Activated CD4-positive, CD25-positive, alpha-beta regulatory T cell treated with anti-CD3 and anti-CD28 coated beads, Interleukin-2, amount 50 U/mL, for 24 hours (primary cell): ENCODE measurements around the gene ZNF341.
"Not testable (repeated sequence)": the region's sequence is repeated elsewhere in the genome, so short reads cannot be mapped to it uniquely, and the experiment has no call there.

Experiments used
- ATAC-seq, 2 donors: fragments of 150-1000 bp; cut with Tn5 transposase; one replicate each; pipeline ENCODE4 v1.10.0; 2021; ENCODE audit warnings: mild to moderate bottlenecking in 1 of 2, moderate library complexity in 1 of 2

ZNF341 gene

DNA sequence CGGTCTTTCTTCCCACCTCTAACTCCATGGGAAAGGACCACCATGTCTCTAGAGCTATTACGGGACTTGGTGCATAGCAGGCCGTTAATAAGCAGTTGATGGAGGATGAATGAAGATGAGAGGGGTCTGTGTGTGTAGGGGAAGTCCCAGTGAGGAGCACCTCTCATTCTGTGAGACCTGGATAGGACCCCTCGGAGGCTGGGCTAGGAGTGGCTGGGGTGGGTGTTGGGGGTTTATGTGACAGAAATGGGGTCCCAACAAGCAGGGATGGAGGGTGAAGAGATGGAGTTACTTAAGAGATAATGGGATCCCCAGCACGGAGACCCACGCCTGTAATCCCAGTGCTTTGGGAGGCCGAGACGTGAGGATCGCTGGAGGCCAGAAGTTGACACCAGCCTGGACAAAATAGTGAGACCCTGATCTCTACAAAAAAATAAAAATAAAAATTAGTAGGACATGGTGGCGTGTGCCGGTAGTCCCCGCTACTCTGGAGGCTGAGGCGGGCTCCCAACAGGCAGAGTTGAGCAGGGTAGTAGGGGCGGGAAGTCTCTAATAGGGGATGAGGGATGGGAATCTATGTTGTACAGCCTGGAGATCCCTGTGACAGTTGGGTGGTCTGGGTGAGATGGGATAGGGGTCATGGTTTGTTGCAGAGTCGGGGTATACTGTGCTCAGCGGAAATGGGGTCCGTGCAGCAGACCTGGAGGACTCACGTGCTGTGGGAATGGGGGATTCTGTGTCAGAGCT lies 677 bp upstream of the ZNF341 start:
- no peak for ATAC-seq

DNA sequence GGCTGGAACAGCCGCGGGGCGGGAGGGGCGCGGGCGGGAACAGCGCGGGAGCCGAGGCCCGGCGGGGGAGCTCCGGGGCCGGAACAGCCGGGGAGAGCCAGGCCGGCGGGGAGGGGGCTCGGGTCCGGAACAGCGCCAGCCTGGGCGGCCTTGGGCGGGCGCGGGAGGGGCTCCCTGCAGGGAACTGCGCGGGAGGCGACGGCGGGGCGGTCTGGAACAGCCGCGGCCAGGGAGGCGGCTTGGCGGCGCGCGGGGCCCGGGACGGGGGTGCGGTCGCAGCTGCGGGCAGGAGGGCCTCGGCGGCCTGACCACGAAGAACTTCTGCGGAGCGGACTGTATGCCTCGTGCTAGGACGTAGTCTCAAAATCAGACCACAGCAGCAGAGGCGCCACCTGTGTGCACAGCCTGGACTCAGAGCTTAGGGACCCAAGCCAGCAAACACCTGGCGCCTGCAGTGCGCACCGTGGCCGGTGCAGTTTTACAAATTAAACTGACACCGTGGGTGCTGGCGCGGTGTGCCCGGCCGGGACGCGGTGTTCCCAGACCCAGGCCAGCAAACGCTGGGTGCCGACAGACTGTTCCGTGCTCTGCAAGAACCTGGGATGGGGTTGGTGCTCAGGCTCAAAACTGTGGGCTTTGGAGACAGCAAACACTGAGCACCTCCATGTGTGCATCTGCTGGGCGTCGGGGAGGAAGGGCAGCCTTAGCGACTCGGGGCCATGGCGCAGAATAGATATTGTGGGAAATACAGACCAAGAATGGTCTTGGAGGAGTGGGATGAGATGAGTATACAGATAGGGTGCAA lies 572 bp downstream of the ZNF341 start:
- ATAC-seq, result peak; percentile 65 to 66

- no peak for ATAC-seq
Measured at GRCh38 chr20:33733654-33734576, 2.1 kb downstream of the ZNF341 start.

- ATAC-seq, result no peak
Measured at GRCh38 chr20:33736962-33737361, 5.2 kb downstream of the ZNF341 start.

GRCh38 chr20:33739493-33739892 lies 7.7 kb downstream of the ZNF341 start:
- no peak for ATAC-seq

DNA sequence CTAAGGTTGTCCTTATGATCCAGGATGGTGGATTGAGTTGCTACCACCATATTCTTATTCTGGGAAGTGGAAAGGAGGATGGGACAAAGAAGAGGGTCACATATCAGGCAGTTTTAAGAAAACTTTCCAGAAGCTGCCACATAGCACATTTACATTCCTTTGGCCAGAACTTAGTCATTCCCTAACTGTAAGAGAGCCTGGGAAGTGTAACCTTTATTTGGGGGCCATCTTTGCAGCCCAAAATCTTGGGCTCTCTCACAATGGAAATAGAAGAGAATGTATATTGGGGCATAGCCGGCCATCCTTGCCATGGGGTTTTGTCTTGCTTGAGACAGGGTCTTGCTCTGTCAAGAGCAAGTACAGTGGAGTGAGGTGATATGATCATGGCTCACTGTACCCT lies 8.4 kb downstream of the ZNF341 start:
- no peak for ATAC-seq

DNA sequence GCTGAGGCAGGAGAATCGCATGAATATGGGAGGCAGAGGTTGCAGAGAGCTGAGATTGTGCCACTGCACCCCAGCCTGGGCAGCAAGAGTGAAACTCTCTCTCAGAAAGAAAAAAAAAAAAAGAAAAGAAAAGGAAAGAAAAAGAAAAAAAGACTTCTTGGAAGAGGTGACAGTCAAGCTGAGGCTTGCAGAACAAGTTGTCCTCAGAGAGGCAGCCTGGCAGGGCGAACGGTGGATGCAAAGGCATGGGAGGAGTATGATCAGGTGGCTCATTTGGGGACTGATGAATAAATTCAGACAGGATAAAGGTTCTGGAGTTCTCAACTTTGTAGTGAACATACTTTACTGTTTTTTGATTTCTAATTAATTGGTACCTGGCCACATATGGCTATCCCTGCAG lies 12.4 kb downstream of the ZNF341 start:
- ATAC-seq, result no peak

- ATAC-seq, result no peak
Measured at GRCh38 chr20:33744773-33745385, 13.1 kb downstream of the ZNF341 start.

DNA sequence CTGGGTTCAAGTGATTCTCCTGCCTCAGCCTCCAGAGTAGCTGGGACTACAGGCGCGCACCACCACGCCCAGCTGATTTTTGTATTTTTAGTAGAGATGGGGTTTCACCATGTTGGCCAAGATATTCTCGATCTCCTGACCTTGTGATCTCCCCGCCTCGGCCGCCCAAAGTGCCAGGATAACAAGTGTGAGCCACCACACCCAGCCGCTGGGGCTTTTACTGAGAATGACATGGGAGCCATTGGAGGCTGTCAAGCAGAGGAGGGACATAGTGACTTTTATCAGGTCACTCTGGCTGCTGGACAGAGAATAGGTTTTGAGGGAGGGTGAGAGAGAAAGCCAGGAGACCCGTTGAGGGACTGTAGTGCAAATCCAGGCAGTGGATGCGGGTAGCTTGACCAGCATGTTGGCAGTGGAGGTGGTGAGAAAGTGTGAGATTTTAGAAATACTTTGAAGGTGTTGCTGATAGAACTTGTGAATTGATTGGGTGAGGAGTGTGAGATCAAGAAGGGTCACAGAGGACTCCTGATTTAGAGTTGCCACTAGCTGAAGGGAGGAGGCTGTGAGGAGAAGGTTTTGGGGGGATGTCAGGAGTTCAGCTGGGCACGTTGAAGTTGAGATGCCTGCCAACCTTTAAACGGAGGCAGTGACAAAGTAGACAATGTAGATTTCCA lies 14.7 kb downstream of the ZNF341 start:
- no peak for ATAC-seq

DNA sequence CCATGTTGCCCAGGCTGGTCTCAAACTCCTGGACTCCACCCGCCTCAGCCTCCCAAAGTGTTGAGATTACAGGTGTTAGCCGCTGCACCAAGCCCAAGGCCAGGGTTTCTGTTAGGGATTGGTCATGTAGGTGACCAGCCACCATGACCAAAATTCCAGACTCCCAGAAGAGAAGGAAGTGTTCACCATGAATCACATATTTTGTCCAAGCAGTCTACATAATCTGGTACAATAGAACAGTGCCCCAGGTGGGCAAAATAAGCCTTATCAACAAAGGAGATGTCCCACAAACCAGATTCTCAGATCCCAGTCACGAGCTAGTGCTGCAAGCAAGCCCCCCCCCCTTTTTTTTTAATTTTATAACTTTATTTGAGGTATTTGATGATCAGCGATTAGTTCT lies 20.0 kb downstream of the ZNF341 start:
- no peak for ATAC-seq

DNA sequence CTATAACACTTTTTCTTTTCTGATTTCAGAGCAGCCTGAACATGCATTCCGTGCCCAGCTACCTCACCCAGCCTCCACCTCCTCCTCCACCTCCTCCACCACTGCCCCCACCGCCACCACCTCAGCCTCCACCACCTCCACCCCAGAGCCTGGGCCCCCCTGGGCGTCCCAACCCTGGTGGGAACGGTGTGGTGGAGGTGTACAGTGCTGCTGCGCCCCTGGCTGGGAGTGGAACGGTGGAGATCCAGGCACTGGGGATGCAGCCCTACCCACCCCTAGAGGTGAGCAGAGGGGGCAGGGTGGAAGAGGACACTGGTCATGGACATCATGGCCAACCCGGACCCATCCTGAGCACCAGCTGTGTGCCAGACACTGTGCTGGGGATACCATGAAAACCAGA lies 21.3 kb downstream of the ZNF341 start:
- ATAC-seq, result no peak

DNA sequence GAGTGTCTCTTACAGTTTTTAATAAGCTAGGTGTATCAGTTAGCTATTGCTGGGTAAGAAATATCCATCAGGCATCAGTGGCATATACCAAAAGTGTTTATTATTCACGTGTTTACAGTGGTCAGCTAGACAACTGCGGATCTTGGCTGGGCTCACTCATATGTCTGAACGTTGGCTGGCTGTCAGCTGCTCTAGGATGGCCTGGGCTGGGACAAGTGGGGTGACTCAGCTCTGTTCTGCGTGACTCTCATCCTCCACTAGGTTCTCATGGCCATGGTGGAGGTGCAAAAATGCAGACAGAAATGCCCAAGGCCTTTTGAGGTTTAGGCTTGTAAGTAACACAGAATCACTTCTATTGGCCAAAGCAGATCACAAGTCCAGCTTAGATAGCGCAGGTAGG lies 22.0 kb downstream of the ZNF341 start:
- ATAC-seq, result no peak

GRCh38 chr20:33755936-33756490 lies 24.2 kb downstream of the ZNF341 start:
- ATAC-seq, result not testable (repeated sequence)

GRCh38 chr20:33757046-33757445 lies 25.2 kb downstream of the ZNF341 start:
- ATAC-seq, result no peak

DNA sequence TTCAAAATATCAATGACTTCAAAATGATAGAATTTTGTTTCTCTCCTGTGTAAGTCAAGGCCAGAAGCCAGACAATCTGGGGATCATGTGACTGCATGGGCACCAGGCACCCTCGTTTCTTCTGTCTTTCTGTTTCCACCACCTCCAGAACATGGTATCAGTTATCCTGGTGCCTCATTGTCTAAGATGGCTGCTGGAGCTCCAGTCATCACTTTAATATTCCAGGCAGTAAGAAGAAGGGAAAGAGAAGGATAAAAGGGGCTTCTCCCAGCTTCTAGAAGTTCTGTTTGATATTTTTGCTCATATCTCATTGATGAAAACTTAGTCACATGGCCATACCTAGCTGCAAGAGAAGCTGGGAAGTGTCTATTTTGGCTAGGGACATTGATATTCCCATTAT lies 25.7 kb downstream of the ZNF341 start:
- no peak for ATAC-seq

DNA sequence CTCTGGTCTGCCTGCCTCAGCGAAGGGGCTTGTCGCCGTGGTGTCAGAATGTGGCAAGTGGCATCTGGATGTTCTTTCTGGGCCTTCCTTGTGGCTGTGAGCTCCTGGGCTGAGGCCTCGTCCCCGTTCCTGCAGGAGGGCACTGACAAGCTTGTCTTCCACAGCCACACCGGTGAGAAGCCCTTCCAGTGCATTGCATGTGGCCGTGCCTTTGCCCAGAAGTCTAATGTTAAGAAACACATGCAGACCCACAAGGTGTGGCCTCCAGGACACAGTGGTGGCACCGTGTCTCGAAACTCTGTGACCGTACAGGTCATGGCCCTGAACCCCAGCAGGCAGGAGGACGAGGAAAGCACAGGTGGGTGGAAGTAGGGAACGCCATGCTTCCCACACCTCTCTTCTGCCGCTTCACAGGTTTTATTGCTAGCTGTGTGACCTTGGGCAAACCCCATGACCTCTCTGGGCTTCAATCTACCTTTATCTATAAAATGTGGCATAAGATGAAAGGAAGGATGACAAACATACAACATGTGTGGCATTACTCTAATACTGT lies 30.0 kb downstream of the ZNF341 start:
- no peak for ATAC-seq

DNA sequence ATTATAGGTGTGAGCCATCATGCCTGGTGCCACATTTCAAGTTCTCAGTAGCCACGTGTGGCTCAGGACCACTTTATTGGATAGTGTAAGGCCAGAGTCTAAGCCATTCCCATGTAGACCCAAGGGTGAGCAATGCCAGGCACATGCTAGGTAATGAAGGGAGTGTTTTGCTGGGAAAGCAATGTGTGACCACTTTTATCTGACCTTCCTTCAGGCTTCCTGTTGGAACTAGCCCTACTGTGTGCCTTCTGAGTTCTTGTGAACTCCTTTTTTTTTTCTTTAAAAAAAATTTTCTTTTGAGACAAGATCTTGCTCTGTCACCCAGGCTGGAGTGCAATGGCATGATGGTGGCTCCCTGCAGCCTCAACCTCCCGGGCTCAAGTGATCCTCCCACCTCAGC lies 33.3 kb downstream of the ZNF341 start:
- ATAC-seq, result no peak

- ATAC-seq, result no peak
Measured at GRCh38 chr20:33765592-33765991, 33.8 kb downstream of the ZNF341 start.

DNA sequence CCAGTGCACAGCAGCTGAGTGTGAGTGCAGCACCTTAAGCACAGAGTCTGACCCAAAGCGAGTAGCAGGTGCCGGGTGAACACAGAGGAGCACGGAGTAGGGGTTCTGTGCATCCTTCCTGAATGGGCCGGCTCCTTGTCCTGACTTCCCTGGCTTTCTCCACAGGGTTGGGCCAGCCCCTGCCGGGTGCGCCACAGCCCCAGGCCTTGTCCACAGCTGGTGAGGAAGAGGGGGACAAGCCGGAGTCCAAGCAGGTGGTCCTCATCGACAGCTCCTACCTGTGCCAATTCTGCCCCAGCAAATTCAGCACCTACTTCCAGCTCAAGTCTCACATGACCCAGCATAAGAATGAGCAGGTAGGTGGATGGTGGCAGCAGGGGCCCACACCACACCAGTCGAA lies 34.9 kb downstream of the ZNF341 start:
- ATAC-seq, result no peak

DNA sequence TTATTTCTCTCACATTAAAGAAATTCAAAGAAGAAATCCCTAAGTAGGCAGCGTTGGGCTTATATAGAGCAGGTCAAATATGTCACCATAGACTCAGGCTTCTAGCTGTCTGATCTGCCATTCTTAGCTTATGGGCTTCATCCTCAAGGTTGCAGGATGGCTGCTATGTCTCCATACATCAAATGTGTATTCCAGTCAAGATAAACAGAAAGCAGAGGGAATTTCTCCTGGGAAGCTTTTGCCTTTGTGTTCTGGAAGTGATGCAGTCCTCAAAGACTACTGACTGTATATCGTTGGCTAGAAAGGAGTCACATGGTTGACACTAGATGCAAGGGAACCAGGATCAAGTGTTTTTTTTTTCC lies 36.0 kb downstream of the ZNF341 start:
- ATAC-seq, result no peak

- ATAC-seq, result no peak
Measured at GRCh38 chr20:33769043-33769442, 37.2 kb downstream of the ZNF341 start.

- ATAC-seq, result no peak
Measured at GRCh38 chr20:33770005-33770404, 38.2 kb downstream of the ZNF341 start.
